OCI-LY3 (cell line): Measurements from ENCODE around the gene USP4.

Source experiments
- CTCF ChIP-seq: fragments of 200-600, 300-600 bp; sonication (generic); IDR thresholded peaks from 2 replicates; pipeline ENCODE4 v1.5.1; 2014; ENCODE audit warnings: antibody characterized with exemption, low read length, low read depth
- EZH2phosphoT487 ChIP-seq: fragments of 200-600 bp; shearing (Covaris generic); IDR thresholded peaks from 2 replicates; pipeline ENCODE4 v1.6.1; 2018; ENCODE audit warnings: antibody characterized with exemption, mixed run types, low read depth

DNA sequence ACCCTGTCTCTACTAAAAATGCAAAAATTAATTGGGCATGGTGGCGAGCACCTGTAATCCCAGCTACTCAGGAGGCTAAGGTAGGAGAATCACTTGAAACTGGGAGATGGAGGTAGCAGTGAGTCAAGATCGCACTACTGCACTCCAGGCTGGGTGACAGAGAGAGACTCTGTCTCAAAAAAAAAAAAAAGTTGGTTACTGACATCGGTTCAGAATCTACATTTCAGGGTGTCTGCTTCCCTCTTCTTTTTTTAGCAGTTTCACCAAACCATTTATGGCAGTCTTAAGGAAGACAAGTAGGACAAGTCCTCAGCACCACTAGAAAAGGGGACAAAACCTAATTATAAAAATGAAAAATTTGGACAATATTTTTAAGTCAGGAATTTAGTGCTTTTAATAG, 3.3 kb upstream of the USP4 start:
- TF ChIP-seq CTCF (no peak), EZH2phosphoT487 (no peak)
